ENCODE data around the gene EIF6.

EIF6 gene

GRCh38 chr20:35240811-35241293, 43.7 kb downstream of the EIF6 start:
- DNase-seq (ENCODE audit: extremely low spot score), result no peak
- CTCF ChIA-PET, result interaction anchor here (1.3 to 2.2 kb wide), 2 partner anchors 24 to 28 kb away, joined by 3 to 5 read pairs; no protein-coding TSS in a partner anchor
- TF ChIP-seq CTCF (IDR thresholded peaks at IDR 0.05; ENCODE audit: control extremely low read depth, extremely low read depth, low read depth, missing control alignments), result no peak
- POLR2A ChIA-PET, result no interaction called here

GRCh38 chr20:35240083-35240810, 44.3 kb downstream of the EIF6 start:
- POLR2A ChIA-PET, result no interaction called here
- no peak for TF ChIP-seq CTCF (IDR thresholded peaks at IDR 0.05; ENCODE audit: control extremely low read depth, extremely low read depth, low read depth, missing control alignments)
- DNase-seq (ENCODE audit: extremely low spot score), result no peak
- CTCF ChIA-PET, result no interaction called here

GRCh38 chr20:35238735-35239134, 45.8 kb downstream of the EIF6 start:
- TF ChIP-seq CTCF (IDR thresholded peaks at IDR 0.05; ENCODE audit: control extremely low read depth, extremely low read depth, low read depth, missing control alignments), result no peak
- ChIA-PET CTCF (no interaction called here), POLR2A (interaction anchor here (0.7 kb wide), 1 partner anchor 1939 kb away, joined by 3 read pairs; no protein-coding TSS in a partner anchor)
- no peak for DNase-seq (ENCODE audit: extremely low spot score)

- POLR2A ChIA-PET, result no interaction called here
- no peak for TF ChIP-seq CTCF (IDR thresholded peaks at IDR 0.05; ENCODE audit: control extremely low read depth, extremely low read depth, low read depth, missing control alignments)
- DNase-seq (ENCODE audit: extremely low spot score), result no peak
- CTCF ChIA-PET, result no interaction called here
These were observed 46.4 kb downstream of the EIF6 start for GRCh38 chr20:35238170-35238569.

- ChIA-PET POLR2A (no interaction called here), CTCF (no interaction called here)
These were observed 47.1 kb downstream of the EIF6 start for GRCh38 chr20:35237486-35237885.

GRCh38 chr20:35235881-35236280, 48.7 kb downstream of the EIF6 start:
- TF ChIP-seq CTCF (IDR thresholded peaks at IDR 0.05; ENCODE audit: control extremely low read depth, extremely low read depth, low read depth, missing control alignments), result no peak
- ChIA-PET POLR2A (no interaction called here), CTCF (interaction anchor here (0.7 kb wide), 1 partner anchor 16 kb away, joined by 3 read pairs; no protein-coding TSS in a partner anchor)
- DNase-seq (ENCODE audit: extremely low spot score), result no peak

More at GRCh38 chr20:35237486-35237885, 47.1 kb downstream of the EIF6 start:
- TF ChIP-seq CTCF (IDR thresholded peaks at IDR 0.05; ENCODE audit: control extremely low read depth, extremely low read depth, low read depth, missing control alignments), result no peak
- no peak for DNase-seq (ENCODE audit: extremely low spot score)

Data from GM10248 (cell line).